Activated CD8-positive, alpha-beta memory T cell treated with anti-CD3 and anti-CD28 coated beads, Interleukin-2, amount 50 U/mL, for 4 hours (primary cell): ENCODE data around the gene ARHGAP21.

ENCODE experiments used
- DNase-seq: peaks from one replicate; pipeline ENCODE4 v3.0.0-alpha.2; 2020

The ARHGAP21 gene

GRCh38 chr10:24569828-24570657 is 153.6 kb downstream of the ARHGAP21 start:
- no peak for DNase-seq

DNA sequence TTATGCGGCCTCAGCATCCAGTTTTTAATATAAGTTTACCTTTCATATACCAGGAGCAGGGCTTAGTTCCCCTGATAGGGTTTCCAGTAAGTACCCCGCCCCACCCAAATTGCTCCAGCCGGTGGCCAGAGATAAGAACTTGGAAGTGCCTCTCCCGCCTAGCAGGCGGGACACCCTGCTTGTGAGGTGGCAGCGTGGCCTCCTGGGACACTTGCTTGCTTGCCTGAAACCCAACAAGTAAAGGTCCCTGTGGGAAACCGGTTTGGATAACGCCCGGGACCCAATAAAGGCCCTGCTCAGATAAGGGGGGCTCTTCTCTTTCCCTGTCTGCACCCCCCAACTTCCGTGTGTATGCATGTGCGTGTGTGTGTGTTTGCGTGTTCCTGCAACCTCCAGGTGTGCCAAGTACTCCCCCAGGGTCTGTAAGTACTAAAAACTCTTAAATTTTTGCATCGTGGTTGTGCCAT is 154.3 kb downstream of the ARHGAP21 start:
- DNase-seq = no peak

- DNase-seq = no peak
Measured at GRCh38 chr10:24568042-24568441, 155.6 kb downstream of the ARHGAP21 start.

GRCh38 chr10:24561453-24561852 is 162.2 kb downstream of the ARHGAP21 start:
- DNase-seq = no peak

DNA sequence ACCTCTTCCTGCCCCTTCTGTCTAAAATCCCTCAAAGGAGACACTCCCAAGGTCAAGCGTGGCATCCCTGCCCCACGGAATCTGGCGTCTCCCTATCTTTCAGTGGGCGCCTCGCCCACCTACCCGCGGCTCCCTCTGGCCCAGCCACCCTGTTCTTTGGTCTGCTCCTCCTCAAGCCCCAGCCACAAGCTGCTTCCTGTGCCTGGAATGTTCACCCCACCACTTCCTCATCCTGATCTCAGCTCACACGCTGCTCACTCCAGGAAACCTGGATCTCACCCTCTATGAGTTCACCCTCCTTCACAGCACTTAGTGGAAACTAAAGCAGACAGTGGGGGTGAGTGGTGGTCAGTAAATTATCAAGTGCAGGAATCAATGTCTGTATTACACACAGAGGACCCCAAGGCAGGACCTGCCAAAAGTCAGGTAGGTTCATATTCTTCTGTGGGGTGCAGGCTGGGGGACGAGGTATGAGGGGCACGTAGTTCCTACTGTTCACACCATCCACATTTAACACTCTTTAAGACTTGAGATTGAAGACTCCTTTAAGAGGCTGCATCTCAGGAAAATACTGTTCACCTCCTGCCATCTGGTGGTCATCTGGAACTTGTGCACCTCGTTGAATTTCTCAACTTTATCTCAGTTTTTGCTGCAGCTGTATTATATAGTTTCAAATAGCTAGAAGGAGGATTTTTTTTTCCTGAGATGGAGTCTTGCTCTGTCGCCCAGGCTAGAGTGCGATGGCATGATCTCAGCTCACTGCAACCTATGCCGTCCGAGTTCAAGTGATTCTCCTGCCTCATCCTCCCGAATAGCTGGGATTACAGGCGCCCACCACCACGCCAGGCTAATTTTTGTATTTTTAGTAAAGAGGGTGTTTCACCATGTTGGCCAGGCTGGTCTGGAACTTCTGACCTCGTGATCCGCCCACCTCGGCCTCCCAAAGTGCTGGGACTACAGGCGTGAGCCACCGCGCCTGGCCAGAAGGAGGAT is 166.6 kb downstream of the ARHGAP21 start:
- DNase-seq = no peak

- no peak for DNase-seq
Measured at GRCh38 chr10:24556126-24556749, 167.4 kb downstream of the ARHGAP21 start.

DNA sequence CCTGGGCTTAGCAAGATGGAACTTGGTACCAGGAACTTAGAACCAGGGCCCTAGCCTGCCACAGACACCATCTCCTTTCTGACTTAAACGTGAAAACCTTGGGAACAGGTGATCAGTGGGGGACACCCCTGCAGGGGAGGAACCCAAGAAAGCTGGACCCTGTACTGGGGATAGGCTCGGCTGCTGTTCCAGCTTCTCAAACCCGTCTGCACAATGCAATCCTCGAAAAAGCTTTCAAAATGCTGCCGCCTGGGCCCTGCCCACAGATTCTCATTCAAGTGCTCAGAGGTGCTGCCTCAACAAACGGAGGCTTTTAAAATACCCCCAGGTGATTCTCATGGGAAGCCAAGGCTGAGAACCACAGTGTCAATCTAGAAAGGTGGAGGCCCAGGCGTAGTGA is 169.7 kb downstream of the ARHGAP21 start:
- DNase-seq = no peak

DNA sequence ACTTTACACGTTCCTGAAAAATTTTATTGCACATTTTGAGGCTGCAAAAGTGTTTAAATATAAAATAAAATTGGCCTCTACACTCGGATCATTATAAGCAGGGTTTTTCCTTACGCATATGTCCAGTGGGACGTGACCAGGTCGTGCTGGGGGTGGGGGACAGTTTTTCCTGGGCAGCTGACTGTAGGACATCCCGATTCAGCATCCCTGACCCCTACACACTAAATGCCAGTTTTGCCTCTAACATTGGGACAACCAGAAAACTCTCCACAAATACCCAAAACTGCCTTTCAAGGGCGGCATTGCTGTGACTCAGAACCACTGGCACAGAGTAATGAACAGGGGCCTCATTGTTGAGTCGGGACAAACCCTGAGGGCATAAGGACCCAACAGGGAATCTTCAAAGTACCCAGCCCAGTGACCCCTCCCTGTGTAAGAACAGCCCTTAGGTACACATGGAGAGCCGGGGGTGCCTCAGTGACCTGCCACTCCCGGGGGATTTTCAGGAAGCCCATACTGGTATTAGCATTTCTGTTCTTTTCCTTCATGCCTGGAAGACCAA is 170.6 kb downstream of the ARHGAP21 start:
- no peak for DNase-seq

DNA sequence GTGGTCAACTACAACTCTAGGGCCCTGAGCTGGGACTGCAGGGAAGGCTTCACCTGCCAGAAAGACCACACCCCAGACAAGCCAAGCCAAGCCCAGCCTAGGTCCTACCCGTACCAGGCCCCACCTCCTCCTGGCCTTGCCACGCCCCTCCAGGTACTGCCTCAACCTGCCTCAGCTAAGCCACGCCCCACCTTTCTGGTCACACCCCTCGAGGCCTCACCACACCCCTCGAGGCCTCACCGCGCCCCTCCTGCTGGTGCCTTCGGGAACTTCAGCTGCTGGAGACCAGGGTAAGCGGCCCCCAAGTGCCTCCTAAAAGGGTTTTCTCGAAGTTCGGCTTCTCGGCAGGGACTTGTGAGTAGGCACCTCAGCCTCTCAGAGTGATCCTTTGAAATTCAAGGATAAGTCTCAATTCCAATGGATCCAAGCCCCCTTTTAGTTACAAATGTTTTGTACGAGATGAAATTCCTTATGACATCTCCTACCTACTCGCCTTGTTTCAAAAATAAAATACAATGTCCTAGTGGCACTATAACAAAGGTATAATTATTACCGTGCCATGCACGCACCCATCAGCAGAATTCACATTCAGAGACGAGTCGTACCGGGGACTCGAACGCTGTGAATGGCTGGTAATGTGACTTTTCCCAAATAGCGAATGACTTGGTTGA is 171.2 kb downstream of the ARHGAP21 start:
- DNase-seq = no peak

GRCh38 chr10:24551161-24551560 is 172.5 kb downstream of the ARHGAP21 start:
- no peak for DNase-seq

DNA sequence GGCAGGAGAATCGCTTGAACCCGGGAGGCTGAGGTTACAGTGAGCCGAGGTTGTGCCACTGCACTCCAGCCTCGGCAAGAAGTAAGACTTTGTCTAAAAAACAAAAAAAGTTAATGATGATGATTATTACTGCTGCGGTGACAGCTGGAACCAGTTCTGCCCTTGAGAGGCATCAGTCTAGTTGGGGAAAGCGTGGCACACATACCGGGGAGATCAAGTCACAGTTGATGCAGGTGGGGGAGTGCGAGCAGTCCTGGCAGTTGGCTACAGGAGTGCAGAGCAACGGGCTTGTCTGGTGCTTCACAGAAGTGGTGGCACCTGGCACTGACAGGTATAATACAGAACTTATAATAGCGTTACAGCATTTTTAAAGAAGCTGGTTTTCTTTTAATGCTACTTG is 173.0 kb downstream of the ARHGAP21 start:
- DNase-seq = no peak

DNA sequence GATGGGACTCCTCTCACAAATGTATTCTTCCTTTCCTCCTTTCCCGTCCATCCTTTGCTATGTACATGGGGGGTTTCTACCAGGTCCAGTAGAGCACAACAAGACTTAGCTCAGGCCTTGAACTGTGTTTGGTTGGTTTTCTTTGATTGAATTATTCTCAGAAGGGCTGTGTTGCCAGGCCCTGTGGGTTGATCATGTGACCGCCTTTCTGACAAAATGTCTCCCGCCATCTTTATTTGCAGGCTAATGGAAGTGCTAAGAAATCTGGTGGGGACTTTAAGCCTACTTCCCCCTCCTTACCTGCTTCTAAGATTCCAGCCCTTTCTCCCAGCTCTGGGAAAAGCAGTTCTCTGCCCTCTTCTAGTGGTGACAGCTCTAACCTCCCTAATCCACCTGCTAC is 178.1 kb downstream of the ARHGAP21 start:
- no peak for DNase-seq

- DNase-seq = no peak
Measured at GRCh38 chr10:24544776-24545175, 178.9 kb downstream of the ARHGAP21 start.

GRCh38 chr10:24542314-24543270 is 181.1 kb downstream of the ARHGAP21 start:
- DNase-seq = no peak

DNA sequence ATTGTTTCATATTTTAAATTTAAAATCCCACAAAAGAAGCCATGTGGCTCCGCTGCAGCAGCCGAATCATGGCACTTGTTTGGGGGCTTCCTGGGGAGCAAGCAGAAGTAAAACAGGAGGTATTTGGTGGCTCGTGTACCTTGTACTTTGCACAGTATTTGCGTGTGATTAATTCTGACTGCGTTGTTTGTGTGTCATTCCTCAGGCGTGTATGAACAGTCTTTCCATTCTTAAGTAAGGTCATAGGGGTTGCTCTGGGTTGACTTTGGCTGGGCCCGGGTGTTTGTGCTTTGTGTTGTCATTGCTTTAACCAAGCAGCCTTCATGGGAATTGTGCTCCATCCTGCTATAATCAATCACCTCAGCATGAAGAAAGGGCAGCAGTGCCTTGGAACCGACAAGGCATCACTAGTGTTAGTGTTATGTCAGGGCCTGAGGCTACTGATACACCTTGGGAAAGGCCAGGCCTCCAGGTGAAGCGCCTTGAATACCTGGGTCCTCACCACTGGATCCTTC is 182.4 kb downstream of the ARHGAP21 start:
- no peak for DNase-seq

GRCh38 chr10:24536636-24537035 is 187.1 kb downstream of the ARHGAP21 start:
- no peak for DNase-seq

DNA sequence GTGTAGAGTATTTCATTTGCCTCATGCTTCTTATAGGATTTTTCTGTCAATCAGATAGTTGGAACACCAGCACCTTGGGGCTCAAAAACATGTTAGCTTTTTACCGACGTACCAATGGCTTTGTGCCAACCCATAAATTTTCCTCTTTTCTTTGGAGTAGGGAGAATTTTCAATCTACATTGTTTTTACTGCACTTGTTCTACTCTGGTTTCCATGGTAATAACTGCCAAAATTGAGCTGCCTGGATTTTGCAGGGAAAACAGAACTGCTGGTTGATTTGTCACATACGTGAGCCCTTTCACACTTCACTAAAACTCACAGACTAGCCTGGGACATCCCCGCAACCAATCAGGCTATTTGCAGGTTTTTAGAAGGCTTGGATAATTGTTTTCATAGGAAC is 189.7 kb downstream of the ARHGAP21 start:
- DNase-seq = no peak
